Hematopoietic multipotent progenitor cell treated with erythropoietin and hydrocortisone succinate and interleukin-3 and kit ligand, for 15 days (in vitro differentiated cells): Measurements from ENCODE around the gene MATK.

Experiments
- DNase-seq: peaks from one replicate; pipeline ENCODE4 v3.0.0-alpha.2; 2015; ENCODE audit warnings: low spot score

The MATK gene

DNA sequence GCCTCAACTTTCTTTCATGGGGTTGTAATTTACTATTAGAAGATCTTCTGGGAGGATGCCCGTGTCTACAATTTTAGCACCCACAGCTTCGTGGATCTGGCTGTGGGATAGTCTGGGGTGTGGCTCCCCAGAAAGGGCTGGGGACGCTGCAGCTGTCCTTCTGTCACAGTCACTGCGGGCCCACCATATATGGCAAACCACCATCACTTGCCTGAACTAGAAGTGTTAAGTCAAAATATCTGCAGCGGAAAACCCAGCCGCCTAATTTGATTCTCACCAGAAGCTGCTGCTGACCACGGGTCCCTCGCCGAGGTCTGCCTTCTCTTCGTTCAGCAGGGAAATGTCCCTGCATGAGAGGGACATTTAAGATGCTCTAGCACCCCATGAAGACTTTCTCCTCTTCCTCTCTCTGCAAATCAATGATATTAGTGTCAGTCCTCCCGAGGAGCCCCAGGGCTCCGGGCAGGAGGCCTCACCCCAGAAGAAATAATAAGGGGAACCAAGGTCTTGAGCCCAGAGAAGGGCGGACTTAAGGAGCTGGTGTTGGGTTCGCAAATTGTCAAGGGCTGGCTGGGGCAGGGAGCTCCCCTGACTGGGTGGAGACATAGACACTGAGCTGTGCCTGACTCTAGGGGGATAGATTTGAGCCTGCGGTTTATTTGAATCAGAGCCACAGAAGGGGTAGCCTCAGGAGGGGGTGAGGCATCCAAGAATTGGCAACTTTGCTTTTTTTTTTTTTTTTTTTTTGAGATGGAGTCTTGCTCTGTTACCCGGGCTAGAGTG lies 3.0 kb upstream of the MATK start:
- DNase-seq, result no peak

DNA sequence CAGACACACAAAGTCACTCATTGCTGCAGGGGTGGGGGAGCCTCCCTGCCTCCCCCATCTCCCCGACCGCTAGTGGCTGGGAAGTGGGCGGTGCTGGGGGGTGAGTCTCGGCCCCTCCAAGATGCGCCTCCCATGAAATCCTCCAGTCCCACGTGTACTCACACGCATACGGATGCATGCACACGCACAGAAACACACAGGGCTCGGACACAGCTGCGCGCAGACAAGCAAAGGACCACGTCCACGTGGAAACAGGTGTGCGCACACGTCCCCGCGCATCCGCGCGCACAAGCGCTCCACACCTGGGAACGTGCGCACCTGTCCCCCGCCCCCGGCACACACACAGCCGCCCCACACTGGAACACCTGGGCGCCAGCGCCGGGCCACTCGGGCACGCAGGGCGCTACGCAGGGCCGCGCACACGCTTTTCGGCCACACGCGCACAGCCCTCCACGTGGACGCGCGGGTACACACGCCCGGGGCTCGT lies 687 bp downstream of the MATK start:
- DNase-seq, result no peak

DNA sequence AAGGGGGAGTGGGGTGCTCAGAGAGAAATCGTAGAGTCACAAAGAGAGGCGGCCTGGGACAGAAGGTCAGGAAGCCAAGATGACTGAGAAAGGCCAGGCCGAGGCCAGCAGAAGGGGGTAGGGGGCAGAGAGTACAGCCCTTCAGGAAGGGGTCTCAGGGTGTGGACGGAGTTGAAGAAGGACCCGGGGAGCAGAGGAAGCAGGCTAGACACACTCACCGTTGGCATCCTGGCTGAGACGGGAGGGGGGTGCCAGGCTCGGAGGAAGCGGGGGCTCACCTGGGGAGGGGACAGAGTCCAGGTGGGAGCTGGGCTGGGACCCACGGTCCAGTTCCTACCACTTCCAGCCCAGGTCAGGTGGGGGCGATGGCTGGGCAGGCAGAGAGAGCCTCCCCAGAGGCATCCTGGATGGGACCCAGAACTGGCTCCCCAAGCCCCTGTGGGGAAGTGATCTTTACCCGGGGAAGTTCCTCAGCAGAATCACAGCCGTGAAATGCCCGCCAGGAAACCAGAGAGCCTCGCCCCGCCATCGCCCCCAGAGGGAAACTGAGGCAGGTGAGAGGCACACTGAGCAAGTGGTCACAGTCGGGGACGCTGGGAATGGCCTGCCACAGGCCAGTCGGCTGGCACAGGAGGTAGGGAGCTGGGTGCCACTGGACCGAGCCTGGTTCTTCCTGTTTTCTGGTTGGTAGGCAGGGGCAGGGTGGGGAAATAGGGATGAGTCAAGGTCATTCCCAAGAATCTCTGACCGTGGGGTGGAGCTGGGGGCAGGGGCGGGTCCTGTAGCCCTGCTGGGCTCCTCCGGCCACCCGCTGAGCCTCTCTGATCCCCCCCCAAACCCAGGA lies 1.4 kb downstream of the MATK start:
- DNase-seq, result no peak

DNA sequence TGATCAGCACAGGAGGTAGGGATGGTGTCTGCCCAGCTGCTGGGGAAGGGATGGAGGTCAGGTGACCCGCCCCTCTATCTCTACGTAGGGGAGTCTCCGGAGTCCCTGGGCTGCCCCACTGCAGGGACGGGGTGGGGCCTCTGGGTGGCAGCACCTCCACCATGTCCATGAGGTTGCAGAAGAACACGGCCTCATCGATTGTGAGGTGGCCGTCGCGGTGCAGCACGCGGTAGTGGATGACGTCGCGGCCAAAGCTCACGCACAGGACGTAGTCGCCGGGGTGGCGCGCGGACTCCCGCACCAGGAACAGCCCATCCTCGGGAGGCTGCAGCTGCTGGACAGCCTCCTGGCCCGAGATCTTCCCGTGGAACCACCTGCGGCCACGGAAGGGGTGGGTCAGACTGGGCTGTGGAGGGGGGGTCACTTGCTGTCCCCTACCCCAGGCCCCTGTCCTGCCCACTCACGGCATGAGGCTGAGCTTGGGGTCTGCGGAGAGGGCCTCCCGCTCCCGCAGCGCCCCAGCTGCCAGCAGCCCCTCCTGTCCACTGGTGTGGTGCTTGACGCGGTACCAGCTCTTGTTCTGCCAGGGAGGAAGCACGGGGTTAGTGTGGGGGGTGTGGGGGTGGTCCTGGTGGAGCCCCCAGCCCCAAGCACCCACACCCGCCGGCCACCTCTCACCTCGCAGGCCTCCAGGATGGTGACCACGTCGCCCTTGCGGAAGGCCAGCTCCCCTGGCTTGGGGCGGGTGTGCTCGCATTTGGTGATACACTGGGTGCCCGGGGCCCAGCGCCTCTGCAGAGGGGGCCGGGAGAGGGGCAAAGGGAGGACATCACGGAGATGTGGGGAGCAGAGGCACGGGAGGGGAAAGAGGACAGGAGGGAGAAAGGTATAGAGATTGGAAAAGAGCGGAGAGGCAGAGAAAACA lies 2.3 kb downstream of the MATK start:
- no peak for DNase-seq

DNA sequence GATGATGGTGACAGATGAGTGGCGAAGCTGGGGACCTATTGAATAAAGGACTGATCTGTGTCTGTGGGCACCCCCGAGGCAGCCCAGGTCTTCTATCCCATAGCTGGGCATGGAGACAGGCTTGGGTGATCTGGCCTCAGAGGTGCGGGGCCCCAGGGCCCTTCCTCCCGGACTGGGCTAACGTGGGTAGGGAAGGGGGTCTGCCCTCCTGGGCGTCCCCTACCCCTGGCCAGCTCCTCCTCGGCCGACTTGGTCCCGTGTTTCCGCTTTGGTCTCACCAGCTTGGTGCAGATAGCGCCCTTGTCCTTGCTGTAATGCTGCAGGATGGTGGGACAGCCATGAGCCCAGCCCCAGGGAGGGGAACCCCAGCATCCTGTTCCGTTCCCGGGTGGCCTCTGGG lies 3.3 kb downstream of the MATK start:
- no peak for DNase-seq

DNA sequence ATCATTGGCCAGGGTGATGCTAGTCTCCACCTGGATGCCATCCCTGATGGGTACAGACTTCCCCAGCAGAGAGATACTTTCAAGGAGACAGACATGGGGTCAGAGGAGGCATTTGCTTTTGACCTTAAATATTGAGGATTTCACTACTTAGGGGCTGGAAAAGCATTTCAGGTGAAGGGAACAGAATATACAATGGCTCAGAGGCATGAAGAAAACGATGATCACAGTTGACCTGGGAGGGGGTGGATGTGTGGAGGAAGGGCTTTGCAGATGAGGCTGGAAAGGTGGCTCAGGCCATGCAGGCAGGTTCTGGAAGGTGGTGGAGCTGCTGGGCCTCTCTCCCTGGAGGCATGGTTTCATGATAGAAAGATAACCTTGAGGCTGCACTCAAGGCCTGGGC lies 3.9 kb downstream of the MATK start:
- no peak for DNase-seq

DNA sequence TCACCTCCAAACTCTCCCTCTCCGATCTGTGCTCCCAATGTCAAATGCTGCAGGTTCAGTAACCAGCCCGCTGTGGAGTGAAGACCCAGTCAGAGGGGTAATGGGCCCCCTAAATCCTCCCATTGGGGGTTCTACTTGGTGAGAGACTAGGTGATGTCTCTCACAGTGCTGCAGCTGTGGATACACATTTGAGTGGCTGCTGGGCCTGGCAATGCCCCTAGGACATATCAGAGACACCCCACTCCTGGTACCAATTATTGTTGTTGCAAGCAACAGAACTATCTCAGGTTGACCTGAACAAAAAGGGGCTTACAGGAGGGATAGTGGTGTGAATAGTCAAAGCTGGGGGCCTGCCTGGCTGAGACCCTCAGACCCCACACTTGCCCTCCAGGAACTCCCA lies 4.6 kb downstream of the MATK start:
- DNase-seq, result no peak

DNA sequence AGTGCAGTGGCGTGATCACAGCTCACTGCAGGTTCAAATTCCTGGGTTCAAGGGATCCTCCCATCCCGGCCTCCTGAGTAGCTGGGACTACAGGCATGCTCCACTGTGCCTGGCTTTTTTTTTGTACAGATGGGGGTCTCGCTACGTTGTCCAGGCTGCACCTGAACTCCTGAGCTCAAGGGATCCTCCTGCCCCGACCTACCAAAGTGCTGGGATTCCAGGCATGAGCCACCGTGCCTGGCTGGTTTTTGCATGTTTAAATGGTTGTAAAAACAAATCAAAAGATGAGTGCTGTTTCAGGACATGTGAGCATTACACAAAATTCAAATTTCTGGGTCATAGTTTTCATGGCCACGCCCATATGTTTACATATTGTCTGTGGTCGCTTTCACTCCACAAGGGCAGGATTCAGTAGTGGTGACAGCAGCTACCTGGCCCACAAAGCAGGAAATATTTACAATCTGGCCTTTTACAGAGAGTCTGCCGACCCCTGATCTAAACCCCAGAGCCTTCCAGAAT lies 5.3 kb downstream of the MATK start:
- no peak for DNase-seq

DNA sequence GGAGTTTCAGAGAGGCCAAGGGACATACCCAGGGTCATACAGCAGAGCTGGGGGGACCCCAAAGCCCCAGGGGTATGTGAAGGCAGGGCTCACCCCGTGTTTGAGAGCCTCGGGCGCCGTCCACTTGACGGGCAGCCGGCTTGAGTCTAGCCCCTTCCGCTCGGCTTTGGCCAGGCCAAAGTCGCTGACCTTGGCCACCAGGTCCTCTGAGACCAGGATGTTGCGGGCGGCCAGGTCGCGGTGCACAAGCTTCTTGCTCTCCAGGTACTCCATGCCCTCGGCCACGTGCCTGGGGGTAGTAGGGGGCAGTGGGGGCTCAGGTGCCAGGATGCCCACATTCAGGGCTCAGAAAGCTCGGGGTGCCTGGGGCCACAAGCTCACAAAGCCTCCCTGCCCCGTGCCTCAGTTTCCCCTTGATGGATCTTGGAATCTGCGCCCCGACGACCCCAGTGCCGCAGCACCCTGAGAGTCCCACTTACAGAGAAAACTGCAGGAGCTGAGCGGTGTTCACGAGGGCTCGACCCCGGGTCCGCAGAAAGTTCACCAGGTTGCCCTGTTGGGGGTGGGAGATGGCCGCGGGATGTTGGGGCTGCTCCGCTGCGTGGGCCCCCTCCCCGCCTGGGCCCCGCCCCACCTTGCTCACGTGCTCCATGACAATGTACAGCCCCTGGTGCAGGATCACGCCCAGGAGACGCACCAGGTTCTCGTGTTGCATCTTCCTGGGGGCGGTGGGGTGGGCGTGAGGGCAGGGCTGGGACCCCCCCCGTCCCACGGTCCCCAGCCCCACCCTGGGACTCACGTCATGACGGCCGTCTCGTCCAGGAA lies 7.1 kb downstream of the MATK start:
- no peak for DNase-seq

DNA sequence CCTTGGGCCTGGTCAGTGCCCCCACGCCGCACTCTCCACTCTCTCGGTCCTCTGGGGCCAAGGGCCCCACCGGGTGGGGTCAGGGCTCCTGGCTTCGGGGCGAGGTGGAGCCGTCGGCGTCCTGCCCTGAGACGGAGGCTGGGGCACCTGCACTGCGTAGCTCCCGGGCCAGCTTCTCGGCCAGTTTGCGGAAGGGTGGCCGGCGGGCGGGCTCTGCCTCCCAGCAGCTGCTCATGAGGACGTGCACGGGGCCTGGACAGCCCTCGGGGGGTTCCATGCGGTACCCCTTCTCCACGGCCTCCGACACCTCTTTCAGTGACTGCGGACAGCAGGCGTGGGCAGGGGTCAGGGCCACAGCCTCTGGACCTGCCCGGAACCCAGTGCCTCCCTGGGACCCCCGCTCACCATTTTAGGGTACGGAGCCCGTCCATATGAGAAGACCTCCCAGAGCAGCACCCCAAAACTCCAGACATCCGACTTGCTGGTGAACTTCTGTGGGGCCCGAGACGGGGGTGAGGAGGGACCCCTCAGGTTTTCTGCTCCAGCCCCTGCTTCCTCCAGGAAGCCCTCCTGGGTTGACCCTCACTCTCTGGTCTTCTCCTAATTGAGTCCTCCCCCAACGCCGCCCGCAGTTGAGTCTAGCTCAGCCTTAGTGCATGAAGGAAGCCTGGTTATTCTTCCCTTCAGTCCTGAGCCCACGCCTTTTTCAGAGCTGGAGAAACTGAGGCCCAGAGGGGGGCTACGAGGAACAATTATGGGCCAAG lies 7.9 kb downstream of the MATK start:
- no peak for DNase-seq

DNA sequence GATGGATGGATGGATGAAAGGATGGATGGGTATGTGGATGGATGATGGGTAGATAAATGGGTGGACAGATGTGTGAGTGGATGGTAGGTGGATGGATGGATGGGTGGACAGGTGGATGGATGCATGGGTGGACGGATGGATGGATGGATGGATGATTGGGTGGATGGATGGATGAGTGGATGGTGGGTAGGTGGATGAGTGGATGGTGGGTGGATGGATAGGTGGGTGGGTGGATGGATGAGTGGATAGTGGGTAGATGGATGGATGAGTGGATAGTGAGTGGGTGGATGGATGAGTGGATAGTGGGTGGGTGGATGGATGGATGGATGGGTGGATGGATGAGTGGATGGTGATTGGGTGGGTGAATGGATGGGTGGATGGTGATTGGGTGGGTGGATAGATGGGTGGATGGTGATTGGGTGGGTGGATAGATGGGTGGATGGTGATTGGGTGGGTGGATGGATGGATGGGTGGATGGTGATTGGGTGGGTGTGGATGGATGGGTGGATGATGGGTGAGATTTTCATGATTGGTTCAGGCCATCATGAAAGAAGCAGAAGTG lies 9.6 kb downstream of the MATK start:
- DNase-seq, result no peak

DNA sequence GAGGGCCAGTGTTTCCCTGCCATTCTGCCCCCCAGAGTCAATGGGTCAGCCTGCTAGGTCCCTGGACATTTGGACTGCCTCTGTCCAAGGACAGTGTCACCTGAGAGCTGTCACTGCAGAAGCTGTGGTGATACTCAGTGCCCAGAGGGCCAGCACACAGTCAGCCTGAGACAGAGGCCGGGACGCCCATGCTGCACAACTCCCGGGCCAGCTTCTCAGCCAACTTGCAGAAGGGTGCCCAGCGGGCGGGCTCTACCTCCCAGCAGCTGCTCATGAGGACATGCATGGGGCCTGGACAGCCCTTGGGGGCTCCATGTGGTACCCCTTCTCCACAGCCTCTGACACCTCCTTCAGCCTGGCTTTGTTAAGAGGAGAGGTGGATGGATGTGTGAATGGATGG lies 10.3 kb downstream of the MATK start:
- DNase-seq, result no peak

DNA sequence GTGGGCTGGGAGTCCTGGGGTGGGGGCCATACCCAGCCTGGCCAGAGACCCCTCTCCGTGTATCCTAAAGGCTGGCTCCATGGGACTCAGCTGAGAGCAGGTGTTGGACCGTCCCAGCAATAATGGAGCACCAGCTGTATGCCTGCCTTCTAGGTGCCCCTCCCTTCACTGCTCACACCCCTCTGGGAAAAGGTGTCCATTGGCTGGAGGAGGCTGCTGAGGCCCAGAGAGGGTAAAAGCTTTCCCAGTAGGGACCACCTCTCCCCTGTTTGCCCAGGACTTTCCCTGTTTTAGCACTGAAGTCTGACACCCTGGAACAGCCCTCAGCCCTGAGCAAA lies 10.8 kb downstream of the MATK start:
- no peak for DNase-seq

DNA sequence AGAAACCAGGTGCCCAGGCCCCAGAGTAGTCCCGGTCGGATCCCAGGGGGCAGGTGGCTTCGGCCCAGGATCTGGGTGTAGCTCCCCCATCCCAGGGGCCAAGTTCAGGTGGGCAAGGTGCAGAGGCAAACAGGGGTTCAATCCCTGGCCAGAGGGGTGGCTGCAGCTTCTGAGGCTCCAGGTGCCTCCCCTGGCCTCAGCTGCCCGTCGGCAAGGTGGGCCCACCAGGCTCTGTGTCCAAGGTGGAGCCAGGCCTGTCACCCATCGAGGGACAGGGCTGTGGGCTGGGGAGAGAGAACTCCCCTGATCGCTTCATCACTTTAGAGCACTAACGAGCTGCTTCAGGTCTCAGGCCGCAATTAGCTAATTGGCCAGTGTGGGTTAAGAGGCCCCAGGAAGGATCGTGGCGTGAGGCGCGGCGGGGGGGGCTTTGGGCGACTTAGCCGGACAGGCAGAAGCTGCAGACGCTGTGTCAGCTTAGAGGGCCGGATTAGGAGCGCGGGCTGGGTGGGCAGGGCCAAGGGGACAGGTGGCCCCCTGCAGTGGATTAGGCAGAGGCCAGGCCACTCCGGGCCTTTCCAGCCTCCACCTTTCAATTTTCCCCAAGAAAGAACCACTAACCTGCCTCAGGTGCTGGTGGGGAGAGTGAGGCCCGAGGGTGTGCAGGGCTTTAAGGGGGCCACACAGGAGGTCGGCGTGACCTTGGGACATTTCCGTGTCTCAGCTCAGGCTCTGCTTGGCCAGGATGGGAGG lies 11.4 kb downstream of the MATK start:
- no peak for DNase-seq

DNA sequence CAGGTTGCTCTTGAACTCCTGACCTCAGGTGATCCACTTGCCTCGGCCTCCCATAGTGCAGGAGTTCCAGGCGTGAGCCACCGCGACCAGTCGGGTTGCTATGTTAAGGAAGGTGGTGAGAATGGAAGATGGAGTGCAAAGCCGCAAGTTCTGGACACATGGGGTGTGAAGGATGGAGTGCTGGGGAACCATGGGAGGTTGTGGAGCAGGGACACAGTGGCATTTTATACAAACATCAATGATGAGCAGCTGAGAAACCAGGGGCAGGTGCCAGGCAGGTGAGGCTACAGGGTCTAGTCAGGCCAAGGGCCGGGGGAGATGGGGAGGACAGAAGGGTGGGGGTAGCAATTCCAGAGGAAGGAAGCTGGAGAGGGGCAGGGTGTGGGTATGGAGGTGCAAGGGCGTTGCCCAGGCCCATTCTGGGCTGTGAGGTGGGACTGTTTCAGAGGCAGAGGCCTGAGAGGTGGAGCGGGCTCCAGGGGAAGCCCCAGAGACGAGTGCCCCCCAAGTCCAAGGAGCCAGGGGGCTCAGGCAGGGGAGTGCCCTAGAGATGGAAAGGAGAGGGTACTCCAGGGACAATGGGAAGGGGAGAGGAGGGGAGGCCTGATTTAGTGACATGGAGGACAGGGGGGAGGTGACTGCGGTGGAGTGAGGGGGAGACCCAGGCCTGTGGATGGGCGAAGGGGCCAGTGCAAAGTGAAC lies 12.2 kb downstream of the MATK start:
- no peak for DNase-seq

DNA sequence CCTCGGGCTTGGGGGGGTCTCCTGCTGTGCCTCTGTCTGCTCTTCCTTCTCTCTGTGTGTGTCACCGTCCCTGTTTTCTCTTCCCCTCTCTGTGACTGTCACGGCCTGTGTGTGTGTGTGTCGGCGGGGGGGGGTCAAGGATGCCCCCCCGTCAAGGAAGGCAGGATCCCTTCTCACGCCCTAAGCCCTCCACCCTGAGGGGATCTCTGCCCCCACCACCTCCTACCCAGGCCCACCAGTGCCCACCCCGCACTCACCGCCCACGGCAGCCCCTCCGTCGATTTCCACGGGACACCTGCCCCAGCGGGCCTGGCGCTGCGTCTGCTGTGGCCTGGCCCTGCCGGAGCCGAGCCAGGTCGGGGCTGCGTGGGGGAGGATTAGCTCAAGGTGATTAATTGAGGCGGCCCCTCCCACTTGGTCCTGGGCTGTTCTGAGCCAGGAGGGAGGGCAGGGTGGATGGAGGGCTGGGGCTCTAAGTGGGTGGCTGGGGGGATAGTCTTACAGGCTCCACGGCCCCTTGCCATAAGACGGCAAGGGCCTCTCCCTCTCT lies 14.2 kb downstream of the MATK start, which contains the start of gene RAX2:
TSS of gene RAX2 (minus strand) at position 323 of the 550 bp plus-strand sequence. CDS start 486 bp downstream, outside the sequence.
- DNase-seq, result no peak

DNA sequence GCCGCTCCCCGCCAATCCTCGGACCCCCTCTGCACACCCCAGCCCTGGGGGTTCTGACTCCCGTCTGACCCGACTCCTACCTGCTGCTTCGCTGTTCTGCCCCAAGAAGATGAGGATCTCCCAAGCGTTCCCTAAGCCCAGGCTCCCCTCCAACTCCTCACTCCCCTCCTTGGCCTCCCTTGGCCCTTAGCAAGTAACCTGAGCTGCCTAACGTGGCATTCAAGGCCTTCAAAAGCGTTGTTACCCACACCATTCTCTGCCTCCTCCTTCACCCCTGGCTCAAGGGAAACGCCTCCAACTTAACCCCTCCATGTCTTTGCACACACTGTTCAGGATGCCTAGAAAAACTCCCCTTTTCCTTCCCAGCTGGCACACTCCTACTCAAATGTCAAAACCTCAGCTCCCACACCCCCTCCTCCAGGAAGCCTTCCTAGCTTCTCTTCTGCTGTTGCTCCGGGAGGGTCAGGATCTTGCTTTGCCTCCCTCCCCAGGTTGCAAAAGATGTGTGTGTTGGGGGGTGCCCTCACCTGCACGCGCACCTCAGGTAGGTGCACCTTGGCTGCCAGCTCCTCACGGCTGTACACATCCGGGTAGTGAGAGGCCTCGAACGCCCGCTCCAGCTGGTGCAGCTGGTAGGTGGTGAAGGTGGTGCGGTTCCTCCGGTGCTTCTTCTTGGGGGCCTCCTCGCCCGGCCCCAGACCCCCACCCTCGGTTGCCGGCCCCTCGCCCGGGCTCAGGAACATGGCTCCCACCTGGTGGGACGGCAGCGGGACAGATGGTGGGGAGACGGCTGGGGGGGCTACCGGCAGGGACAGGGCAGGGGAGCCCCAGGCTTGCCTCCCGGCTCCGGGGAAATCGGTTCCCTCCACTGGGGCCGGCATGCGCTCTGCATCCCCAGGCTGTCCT lies 14.9 kb downstream of the MATK start:
- DNase-seq, result no peak
